ENCODE measurements around the gene TNNI2.

GRCh38 chr11:1882265-1883238, 43.8 kb downstream of the TNNI2 start:
- TF ChIP-seq EZH2 (IDR thresholded peaks at IDR 0.05; ENCODE audit: low read length, missing control alignments) (no peak), CTCF (conservative IDR thresholded peaks at IDR 0.05 in 1 of 2, IDR thresholded peaks at IDR 0.05 in 1 of 2; ENCODE audit: low read depth in 1 of 2, low read length in 2 of 2) (peak; percentile 69 to 79)
